Measurements from ENCODE around the gene ARHGAP22.

Gene ARHGAP22

GRCh38 chr10:48600645-48601505 lies 4.0 kb downstream of the ARHGAP22 start:
- in situ Hi-C loops (cut with HindIII; ENCODE audit: low pct_unique_long_range_greater_than_20kb, low sequenced_read_pairs): no loop called here
- no peak for DNase-seq (ENCODE audit: low read depth in 1 of 2, low spot score in 1 of 2)
- no peak for TF ChIP-seq JUND (IDR thresholded peaks at IDR 0.05; ENCODE audit: low read depth)

GRCh38 chr10:48599830-48600134 lies 5.1 kb downstream of the ARHGAP22 start:
- no peak for DNase-seq (ENCODE audit: low read depth in 1 of 2, low spot score in 1 of 2)
- in situ Hi-C loops (cut with HindIII; ENCODE audit: low pct_unique_long_range_greater_than_20kb, low sequenced_read_pairs): no loop called here
- no peak for TF ChIP-seq JUND (IDR thresholded peaks at IDR 0.05; ENCODE audit: low read depth)

- TF ChIP-seq JUND (IDR thresholded peaks at IDR 0.05; ENCODE audit: low read depth): no peak
- in situ Hi-C loops (cut with HindIII; ENCODE audit: low pct_unique_long_range_greater_than_20kb, low sequenced_read_pairs): no loop called here
- no peak for DNase-seq (ENCODE audit: low read depth in 1 of 2, low spot score in 1 of 2)
Measured at GRCh38 chr10:48598936-48599829, 5.7 kb downstream of the ARHGAP22 start.

- in situ Hi-C loops (cut with HindIII; ENCODE audit: low pct_unique_long_range_greater_than_20kb, low sequenced_read_pairs): no loop called here
Measured at GRCh38 chr10:48598243-48598935, 6.5 kb downstream of the ARHGAP22 start.

GRCh38 chr10:48595539-48595932 lies 9.3 kb downstream of the ARHGAP22 start:
- in situ Hi-C loops (cut with HindIII; ENCODE audit: low pct_unique_long_range_greater_than_20kb, low sequenced_read_pairs): no loop called here
- TF ChIP-seq JUND (IDR thresholded peaks at IDR 0.05; ENCODE audit: low read depth): no peak
- no peak for DNase-seq (ENCODE audit: low read depth in 1 of 2, low spot score in 1 of 2)

More at GRCh38 chr10:48598243-48598935, 6.5 kb downstream of the ARHGAP22 start:
- no peak for TF ChIP-seq JUND (IDR thresholded peaks at IDR 0.05; ENCODE audit: low read depth)
- DNase-seq (ENCODE audit: low read depth in 1 of 2, low spot score in 1 of 2): no peak

- DNase-seq (ENCODE audit: low read depth in 1 of 2, low spot score in 1 of 2): no peak
- in situ Hi-C loops (cut with HindIII; ENCODE audit: low pct_unique_long_range_greater_than_20kb, low sequenced_read_pairs): no loop called here
- no peak for TF ChIP-seq JUND (IDR thresholded peaks at IDR 0.05; ENCODE audit: low read depth)
Measured at GRCh38 chr10:48594803-48595538, 9.9 kb downstream of the ARHGAP22 start.

GRCh38 chr10:48594371-48594770 lies 10.5 kb downstream of the ARHGAP22 start:
- TF ChIP-seq JUND (IDR thresholded peaks at IDR 0.05; ENCODE audit: low read depth): no peak
- no peak for DNase-seq (ENCODE audit: low read depth in 1 of 2, low spot score in 1 of 2)
- in situ Hi-C loops (cut with HindIII; ENCODE audit: low pct_unique_long_range_greater_than_20kb, low sequenced_read_pairs): no loop called here

GRCh38 chr10:48592346-48592745 lies 12.5 kb downstream of the ARHGAP22 start:
- in situ Hi-C loops (cut with HindIII; ENCODE audit: low pct_unique_long_range_greater_than_20kb, low sequenced_read_pairs): no loop called here
- TF ChIP-seq JUND (IDR thresholded peaks at IDR 0.05; ENCODE audit: low read depth): no peak
- DNase-seq (ENCODE audit: low read depth in 1 of 2, low spot score in 1 of 2): no peak

- no peak for TF ChIP-seq JUND (IDR thresholded peaks at IDR 0.05; ENCODE audit: low read depth)
- in situ Hi-C loops (cut with HindIII; ENCODE audit: low pct_unique_long_range_greater_than_20kb, low sequenced_read_pairs): no loop called here
- no peak for DNase-seq (ENCODE audit: low read depth in 1 of 2, low spot score in 1 of 2)
Measured at GRCh38 chr10:48590945-48591344, 13.9 kb downstream of the ARHGAP22 start.

- in situ Hi-C loops (cut with HindIII; ENCODE audit: low pct_unique_long_range_greater_than_20kb, low sequenced_read_pairs): no loop called here
- no peak for DNase-seq (ENCODE audit: low read depth in 1 of 2, low spot score in 1 of 2)
- no peak for TF ChIP-seq JUND (IDR thresholded peaks at IDR 0.05; ENCODE audit: low read depth)
Measured at GRCh38 chr10:48589266-48589665, 15.6 kb downstream of the ARHGAP22 start.

- DNase-seq (ENCODE audit: low read depth in 1 of 2, low spot score in 1 of 2): no peak
- in situ Hi-C loops (cut with HindIII; ENCODE audit: low pct_unique_long_range_greater_than_20kb, low sequenced_read_pairs): no loop called here
- no peak for TF ChIP-seq JUND (IDR thresholded peaks at IDR 0.05; ENCODE audit: low read depth)
Measured at GRCh38 chr10:48587819-48588218, 17.1 kb downstream of the ARHGAP22 start.

- in situ Hi-C loops (cut with HindIII; ENCODE audit: low pct_unique_long_range_greater_than_20kb, low sequenced_read_pairs): no loop called here
- no peak for TF ChIP-seq JUND (IDR thresholded peaks at IDR 0.05; ENCODE audit: low read depth)
Measured at GRCh38 chr10:48587101-48587500, 17.8 kb downstream of the ARHGAP22 start.

More at GRCh38 chr10:48587101-48587500, 17.8 kb downstream of the ARHGAP22 start:
- DNase-seq (ENCODE audit: low read depth in 1 of 2, low spot score in 1 of 2): no peak
